NB4 (cell line): ENCODE data around the gene PDXDC1.
"Not testable (repeated sequence)": the region's sequence is repeated elsewhere in the genome, so short reads cannot be mapped to it uniquely, and the experiment has no call there.

ENCODE experiments used
- CTCF ChIP-seq: IDR thresholded peaks from one replicate; pipeline ENCODE4 v1.5.1; 2012; ENCODE audit warnings: low read depth, low read length
- POLR2A ChIP-seq: IDR thresholded peaks from 2 replicates; pipeline ENCODE4 v1.6.1; 2011; ENCODE audit warnings: mild to moderate bottlenecking; ENCODE audit not compliant: insufficient read length; ENCODE audit errors: extremely low read depth

GRCh38 chr16:15130256-15130932 is 155.6 kb downstream of the PDXDC1 start:
- not testable (repeated sequence) for TF ChIP-seq CTCF, POLR2A
